GM18505 (cell line): ENCODE results near the gene BTBD6.

ENCODE experiments used
- ATAC-seq: cut with Tn5 transposase; IDR thresholded peaks from one replicate; pipeline ENCODE4 v1.9.1; 2021; ENCODE audit not compliant: unreplicated experiment
- POLR2A ChIP-seq: IDR thresholded peaks from 4 replicates; pipeline ENCODE4 v1.6.1; 2011; ENCODE audit warnings: borderline replicate concordance; ENCODE audit not compliant: insufficient read depth, insufficient read length; ENCODE audit errors: extremely low read depth

The BTBD6 gene

DNA sequence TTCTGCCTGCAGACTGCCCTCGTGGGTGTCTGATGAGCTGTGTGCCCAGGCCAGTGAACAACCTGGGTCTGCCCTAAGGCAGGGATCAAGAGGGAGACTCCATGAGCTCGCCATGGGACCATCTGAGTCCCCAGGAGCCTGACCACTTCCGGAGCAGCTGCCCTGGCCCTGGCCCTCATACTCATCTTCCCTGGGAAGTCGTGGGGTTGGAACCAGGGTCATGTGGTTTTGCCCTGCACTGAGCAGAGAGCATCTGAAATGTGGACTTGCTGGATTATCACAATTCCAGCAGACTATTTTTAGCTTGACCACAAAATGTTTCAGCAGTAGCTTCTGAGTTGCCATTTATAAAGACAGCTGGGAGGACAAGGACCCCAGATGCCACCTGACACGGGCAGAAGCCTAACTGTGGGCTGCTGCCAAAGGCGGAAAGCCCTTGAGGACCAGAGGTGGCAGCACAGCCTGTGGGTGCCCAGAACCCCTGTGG is 6.7 kb downstream of the BTBD6 start:
- ATAC-seq, result no peak
- TF ChIP-seq POLR2A, result no peak

DNA sequence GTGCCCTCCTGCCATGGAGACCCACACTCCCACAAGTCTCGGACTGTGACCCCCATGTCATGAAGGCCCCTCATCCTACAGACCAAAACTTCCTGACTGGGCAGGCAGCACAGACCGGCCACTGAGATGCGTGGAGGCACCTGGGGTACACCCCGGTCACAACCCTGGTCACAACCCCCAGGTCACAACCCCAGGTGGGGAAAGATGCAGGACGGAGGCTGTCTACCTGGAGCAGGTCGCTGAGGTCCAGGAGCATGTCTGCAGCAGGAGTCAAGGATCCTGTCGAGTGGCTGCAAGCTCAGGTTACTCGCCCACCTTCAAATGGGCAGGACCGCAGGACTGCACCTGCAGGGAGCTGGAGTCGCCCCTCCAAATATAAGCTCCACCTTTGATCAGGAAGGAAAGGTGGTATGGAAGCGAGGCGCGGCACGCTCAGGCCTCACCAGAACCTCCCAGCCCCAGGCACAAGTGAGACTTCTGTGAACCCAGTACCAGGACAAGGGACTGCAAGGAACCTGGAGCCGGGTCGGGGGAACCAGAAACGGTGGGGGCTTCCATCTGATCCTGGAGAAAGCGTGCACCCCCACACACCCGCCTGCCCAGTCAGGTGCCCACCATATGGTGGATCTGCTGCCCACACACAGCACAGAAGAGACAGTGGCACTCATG is 8.1 kb downstream of the BTBD6 start:
- no peak for TF ChIP-seq POLR2A
- ATAC-seq, result no peak

- no peak for ATAC-seq
- TF ChIP-seq POLR2A, result no peak
These were observed 9.1 kb downstream of the BTBD6 start for GRCh38 chr14:105257464-105257863.

DNA sequence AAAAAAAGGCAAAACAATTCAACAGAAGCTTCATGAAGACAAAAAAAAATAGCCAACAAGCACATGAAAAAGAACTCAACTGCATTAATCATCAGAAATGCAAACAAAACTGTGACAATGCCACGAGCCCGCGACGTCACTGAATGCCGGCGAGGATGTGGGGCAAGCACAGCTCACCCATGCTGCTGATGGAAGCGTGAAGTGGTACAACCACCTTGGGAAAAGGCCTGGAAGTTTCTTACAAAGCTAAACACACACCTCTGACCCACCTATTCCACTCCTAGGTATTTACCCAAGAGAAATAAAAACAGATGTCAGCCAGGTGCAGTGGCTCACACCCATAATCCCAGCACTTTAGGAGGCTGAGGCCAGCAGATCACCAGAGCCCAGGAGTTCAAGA is 10.5 kb downstream of the BTBD6 start:
- ATAC-seq, result no peak
- TF ChIP-seq POLR2A, result no peak

GRCh38 chr14:105260959-105261358 is 12.6 kb downstream of the BTBD6 start:
- no peak for ATAC-seq

GRCh38 chr14:105261781-105262180 is 13.4 kb downstream of the BTBD6 start:
- ATAC-seq, result no peak
- TF ChIP-seq POLR2A, result no peak

More at GRCh38 chr14:105260959-105261358, 12.6 kb downstream of the BTBD6 start:
- TF ChIP-seq POLR2A, result no peak

DNA sequence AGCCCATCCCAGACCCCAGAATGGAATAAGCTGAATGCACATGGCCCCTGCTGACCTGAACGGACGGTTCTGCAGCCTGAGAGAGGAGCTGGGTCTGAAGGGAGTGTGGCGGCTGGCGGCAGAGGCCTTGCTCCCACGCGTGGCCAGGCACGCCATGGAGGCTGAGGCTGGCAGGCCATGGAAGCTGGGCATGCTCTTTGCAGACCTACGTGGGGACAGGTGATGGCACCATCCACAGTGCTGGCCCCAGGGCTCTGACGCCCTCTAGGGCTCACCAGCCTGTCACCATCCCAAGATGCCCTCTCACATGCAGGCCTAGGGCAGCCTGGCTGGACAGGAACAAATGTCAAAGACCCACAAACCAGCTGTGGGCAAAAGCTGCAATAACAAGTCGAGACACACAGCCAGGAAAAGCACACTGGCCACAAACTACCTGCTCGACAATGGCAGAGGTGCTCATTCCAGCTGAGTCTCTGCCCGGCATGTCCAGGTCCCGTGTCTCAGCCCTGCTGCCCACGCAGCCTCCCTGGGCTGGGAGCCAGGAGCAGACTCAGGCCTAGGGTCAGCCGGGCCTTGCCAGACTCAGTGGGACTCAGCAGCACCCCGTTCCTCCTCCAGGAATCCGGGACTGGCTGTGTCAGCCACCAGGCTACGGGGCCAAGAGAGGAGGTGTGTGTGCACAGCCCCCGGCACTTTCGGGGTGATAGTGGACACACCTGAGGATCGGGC is 19.7 kb downstream of the BTBD6 start:
- no peak for ATAC-seq

GRCh38 chr14:105268736-105269354 is 20.5 kb downstream of the BTBD6 start:
- TF ChIP-seq POLR2A, result no peak
- ATAC-seq, result no peak

More for the DNA sequence above, 19.7 kb downstream of the BTBD6 start:
- TF ChIP-seq POLR2A, result no peak

DNA sequence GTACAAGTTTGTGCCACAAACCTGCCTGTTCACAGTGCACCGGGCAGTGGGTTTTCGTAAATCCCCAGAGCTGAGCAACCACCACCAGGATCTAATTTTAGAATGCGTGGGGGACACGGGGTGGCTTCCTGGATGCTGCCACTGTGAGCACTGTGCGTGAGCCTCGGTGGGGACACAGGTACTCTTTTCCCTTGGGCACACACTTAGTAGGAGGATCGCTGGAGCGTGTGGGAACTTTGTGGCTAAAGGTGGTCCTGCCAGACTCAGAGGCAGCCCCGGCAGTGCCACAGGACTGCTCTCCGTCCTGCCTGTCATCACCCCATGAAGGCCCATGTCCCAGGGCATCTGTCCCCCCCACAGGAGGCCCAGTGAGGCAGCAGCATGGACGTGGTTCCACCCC is 21.1 kb downstream of the BTBD6 start:
- ATAC-seq, result no peak
- no peak for TF ChIP-seq POLR2A

DNA sequence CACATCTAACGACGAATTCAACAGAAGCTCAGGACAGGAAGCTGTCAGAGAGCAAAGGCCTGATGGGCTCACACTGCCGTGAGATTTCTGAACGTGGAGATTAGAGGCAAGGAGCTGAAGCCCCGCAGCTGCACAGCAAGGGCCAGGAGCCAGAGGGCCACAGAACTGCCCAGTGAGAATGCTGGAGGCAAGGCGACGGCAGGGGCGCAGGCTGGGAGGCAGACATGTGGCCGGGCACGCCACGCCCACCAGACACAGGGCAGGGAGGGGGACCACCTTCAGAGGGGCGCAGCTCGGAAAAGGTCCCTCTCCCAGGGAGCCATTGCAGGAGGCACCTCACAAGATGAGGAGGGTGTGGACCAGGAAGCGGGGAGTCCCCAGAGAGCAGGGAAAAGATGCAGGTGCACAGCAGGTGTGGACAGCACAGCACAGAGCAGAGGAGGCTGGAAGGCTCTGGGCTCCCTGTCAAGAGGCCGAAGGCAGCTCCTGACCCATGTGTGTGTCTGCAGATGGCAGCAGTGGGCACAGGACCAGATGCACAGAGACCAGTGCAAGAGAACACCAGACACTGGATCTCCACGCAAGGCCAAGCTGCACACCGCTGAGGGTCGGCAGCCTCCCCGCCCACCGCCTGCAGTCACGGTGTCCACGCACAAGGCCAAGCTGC is 23.0 kb downstream of the BTBD6 start:
- no peak for ATAC-seq
- TF ChIP-seq POLR2A, result no peak

DNA sequence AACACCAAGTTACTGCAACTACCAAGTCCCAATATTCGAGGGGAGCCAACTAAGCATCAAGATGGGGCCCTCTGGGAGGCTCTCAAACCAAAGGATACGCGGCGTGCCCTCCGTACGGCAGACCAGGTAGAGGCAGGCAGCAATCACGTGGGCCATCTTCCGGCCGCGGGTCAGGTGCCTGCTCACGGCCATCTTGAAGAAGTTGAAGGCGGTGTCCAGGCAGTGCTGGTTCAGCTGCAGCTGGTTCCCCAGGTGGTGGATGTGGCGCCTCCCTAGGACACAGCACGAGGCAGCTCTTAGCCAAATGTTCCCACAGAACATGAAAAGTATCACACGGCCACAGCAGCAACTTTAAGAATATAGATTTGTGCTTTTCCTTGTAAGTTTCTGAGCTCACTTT is 24.3 kb downstream of the BTBD6 start:
- no peak for ATAC-seq
- TF ChIP-seq POLR2A, result no peak

- no peak for ATAC-seq
- no peak for TF ChIP-seq POLR2A
These were observed 24.7 kb downstream of the BTBD6 start for GRCh38 chr14:105273062-105273461.

GRCh38 chr14:105274637-105275036 is 26.3 kb downstream of the BTBD6 start:
- TF ChIP-seq POLR2A, result no peak
- ATAC-seq, result no peak
